Activated effector memory CD4-positive, alpha-beta T cell treated with Interleukin-2 at 50 U/mL for 16 hours (primary cell): ENCODE measurements around the gene CYP24A1.

Experiments used
- DNase-seq: peaks from one replicate; pipeline ENCODE4 v3.0.0-alpha.2; 2020

The CYP24A1 gene

DNA sequence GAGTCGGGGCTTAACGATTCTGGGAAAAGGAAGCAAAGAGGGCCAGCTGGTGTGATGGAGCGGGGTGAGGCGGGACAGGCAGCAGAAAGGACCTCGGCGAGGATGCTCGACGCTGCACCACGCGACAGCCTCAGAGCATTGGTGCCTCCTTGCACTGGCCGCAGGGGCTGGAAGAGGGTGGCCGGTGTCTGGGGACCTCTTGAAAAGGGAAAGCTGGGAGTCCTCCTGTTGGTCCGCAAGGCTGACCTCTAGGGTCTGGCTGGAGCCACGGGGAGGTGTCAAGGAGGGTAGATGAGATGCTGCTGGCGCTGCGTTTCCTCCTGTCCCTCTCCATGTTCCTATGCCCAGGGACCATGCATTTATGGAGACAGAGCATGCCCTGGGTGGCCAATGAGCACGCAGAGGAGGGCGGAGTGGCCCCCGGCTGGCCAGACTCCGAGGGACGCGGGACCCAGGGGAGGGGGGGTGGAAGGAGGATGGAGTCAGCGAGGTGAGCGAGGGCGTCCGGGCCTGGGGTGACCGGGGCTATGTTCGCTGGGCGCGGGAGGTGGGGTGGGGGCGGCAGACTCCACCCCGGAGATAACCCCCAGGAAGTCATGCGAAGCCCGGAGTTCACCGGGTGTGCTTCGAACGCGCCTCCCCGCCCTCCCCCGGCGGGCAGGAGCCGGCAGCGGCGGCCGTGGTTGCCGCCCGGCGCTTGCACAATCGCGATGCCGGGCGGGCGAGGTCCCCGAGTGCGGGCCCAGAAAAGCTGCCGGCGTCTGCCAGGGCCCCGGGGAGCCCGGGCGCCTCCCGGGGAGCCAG, at the start of gene CYP24A1:
Gene CYP24A1, minus strand, starts transcription at position 334 of the 804 bp plus-strand sequence. CDS start 407 bp downstream, outside the sequence.
- no peak for DNase-seq

DNA sequence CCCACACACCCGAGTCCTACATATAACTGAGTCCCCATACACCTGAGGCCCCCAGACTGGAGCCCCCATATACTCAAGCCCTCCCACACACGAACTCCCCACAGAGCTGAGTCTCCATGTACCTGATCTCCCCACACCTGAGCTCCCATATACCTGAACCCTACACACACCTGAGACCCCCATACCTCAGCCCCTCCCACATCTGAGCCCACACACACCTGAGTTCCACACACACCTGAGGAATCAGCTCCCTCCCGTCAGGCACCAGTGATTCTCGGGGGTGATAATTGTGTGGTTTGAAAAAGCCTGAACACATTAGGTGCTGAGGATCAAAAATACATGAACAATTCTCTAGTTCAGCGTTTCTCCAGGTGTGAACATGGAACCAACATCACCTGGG, 49.5 kb upstream of the CYP24A1 start:
- no peak for DNase-seq

DNA sequence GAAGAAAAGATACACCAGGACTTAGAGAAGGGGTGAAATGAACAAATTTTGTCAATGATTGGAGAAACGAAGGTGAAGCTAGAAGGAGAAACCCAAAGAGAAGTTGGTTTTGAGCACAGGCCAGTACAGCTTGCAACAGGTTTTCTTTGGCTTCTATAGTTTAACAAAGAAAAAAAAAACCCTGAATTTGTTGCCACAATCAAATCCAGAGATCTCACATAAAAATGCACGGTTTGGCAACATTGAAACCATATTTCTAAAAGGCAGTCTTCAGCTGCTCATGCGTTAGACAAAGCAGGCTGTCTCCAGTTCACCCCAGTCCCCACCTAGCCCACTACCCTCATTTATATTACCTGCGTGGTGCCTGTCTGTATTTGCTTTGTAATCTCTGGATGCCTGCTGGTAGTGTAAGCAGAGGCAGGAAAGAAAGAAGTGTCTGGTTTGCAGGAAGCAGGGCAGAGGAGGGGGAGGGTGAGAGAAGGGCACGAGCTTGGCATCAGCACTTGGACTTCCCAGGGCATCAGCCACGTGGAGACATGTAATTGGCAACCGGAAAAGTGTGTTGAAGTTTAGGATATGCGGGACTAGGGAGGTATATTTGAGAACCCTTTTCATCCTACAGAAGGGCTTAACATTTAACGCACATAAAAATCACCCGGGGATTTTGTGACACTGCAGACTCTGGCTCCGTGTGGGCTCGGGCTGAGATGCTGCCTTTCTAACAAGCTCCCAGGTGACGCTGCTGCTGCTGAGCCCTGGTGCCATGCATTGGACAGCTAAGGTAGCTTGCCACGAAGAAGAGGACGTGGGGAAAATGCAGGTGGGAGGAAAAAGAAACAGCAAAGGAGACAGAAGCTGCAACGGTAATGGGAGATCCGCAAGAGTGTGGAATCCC, 48.5 kb upstream of the CYP24A1 start:
- no peak for DNase-seq

DNA sequence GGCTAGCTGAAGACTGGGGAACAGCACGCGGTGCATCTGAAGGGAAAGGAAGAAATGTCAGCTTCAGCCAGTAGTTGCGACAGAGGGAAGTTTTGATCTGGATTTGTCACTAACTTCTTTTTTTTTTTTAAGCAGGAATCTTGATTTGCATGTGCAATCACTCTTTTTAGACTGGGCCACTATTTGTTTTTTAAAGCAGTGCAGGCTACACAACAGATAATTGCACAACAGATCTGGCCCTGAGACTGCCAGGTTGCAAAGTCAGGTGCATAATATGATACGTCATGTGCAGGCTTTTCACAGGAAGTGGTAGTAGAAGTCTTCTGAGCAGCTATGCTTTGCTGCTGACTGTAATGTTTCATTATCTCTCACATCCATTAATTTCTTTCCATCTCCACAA, 47.6 kb upstream of the CYP24A1 start:
- DNase-seq: no peak

DNA sequence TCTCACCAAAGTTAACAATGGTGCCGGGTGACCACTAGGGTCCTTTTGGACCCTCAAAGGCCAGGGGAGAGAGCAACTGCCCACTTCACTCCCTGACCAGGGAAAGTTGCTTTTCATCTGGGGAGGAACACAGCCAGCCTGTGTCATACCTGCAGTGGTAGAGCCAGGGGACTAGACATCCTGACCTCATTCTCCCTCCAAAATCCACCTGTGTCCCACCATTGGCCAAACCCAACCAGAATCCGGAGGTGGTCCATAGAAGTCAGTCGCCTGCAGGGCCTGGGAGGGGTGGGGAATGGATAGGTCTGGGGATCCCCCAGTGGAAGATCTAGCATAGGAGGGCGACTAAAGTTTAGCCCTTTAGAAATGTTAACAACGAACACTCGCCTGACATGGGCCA, 46.9 kb upstream of the CYP24A1 start:
- DNase-seq: no peak

DNA sequence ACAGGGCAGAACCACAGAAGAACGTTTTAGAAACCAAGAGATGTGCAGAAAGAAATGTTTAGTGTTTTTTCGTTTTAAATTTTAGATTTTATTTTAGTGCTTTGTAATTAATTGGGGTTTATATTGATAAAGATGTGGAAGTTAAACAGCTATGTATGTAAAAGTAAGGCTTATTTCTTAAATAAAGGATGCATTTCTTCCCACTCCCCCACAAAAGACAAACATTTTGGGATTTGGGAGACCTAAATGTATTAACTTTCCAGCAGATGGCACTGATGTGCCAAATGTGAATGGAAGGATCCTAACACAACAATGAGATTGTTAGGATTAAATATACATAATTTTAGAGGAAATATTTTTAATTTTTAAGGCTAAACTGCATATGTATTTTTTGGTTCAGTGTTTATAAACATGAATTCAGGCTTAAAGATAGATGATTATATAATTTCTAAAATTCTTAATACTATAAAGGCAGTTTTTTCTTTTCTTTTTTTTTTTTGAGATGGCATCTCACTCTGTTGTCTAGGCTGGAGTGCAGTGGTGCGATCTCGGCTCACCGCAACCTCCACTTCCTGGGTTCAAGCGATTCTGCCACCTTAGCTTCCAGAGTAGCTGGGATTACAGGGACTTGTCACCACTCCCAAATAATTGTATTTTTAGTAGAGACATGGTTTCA, 46.1 kb upstream of the CYP24A1 start:
- no peak for DNase-seq

DNA sequence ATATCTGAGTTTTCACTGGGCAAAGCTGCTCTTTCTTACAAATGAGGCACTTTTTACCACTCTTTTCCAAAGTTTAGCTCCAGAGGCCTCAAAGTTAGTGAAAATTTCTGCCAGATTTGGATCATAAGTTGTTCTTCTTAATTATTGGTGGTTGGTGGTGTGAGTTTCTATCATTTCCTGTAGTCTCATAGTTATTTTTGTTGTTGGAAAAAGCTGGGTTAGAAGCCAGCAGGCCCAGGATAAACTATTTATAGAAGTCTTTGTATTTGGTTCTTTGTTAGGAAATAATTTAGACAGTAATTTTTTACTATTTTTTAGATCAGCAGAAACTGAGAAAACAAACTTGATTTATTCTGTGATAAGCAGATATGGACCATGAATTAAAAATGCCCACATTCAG, 44.7 kb upstream of the CYP24A1 start:
- DNase-seq: no peak

DNA sequence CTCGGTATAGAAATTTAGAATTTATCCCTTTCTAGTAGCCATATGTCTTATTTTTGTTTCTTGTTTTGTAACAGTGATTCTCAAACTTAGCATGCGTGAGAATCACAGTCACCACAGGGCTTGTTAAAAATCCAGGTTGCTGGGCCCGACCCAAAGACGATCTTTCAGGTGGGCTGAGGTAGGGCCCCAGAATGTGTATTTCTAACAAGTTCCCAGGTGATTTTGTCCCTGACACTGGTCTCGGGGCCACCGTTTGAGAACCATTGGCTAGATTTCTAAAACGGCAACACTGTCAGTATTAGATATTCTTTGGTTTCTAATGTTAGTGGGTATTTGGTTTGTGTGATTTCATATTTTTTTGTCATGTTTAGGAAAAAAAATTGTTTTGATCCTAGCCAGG, 44.0 kb upstream of the CYP24A1 start:
- DNase-seq: no peak

DNA sequence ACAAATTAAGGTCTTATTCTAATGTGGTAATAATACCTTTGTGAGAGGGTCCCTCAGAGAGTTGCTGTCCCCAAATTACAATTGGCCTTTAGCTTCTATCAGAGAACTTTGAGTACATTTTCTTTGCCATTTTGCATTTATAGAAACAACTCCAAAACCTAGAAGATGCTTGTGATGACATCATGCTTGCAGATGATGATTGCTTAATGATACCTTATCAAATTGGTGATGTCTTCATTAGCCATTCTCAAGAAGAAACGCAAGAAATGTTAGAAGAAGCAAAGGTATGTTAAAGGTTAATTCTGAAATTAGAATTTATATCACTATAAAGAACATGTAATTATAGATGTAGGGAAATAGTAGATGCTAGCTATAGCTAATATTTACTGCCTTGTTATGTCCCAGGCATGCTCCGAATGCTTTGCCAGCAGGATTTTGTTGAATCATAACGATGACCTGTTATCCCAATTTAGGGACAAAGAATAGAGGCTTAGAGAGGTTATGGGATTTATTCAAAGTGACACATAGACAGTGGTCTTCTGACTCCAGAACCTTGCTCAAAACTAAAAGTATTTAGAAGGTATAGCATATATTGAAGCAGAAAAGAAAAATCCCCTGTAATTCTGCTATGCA, 41.5 kb upstream of the CYP24A1 start:
- DNase-seq: no peak

DNA sequence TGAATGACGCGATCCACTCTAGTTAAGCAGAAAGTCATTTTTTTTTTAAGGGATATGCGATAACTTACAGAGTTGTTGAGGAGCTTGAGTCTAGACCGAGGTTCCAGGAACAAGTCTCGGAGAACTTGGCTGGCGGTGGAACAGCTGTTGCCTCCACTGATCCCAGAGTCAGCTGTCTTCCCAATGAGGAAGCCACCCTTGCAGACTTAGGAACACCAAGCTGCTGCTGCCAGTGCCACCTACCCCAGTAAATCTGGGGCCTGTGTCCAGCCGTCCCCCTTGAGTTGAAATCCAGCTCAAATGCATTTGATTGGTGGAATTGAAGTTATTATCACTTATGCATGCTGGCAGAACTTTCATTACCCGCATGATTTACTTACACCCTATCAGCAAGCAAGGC, 40.8 kb upstream of the CYP24A1 start:
- no peak for DNase-seq

DNA sequence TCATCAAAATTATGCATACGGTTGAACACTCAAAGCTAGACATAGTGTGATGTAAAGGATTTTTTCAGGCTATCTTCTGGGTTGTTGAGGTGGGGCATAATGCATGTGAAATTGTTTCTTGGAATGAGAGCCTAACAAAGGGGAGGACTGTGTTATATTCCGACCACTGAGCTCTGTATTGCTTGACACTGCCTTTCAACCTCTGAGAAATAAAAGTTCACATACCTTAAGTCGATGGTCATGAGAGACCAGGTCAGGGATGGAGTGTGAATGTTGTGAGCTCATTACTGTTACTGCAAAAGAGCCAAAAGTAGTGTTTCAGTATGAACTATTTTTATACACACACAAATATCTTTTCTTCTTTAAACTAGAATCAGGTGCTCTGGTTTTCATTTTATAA, 39.1 kb upstream of the CYP24A1 start:
- no peak for DNase-seq

DNA sequence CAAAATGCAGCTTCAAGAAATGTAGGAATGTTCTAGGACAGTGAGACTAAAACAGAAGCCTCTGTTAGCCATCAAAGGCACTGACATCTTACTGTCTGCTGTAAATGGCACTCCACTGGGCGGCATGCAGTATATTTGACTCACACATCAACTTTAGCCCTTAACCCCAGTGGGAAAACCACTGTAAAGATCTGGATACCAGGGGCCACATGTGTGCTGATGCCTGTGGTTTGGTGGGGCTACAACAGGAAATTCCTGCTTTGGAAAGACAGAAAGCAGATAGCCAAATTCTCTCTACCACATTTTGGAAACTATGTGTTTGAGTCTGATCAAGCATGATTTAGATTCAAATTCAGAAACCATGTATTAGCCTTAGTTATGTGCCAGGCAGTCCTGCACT, 38.4 kb upstream of the CYP24A1 start:
- DNase-seq: no peak

DNA sequence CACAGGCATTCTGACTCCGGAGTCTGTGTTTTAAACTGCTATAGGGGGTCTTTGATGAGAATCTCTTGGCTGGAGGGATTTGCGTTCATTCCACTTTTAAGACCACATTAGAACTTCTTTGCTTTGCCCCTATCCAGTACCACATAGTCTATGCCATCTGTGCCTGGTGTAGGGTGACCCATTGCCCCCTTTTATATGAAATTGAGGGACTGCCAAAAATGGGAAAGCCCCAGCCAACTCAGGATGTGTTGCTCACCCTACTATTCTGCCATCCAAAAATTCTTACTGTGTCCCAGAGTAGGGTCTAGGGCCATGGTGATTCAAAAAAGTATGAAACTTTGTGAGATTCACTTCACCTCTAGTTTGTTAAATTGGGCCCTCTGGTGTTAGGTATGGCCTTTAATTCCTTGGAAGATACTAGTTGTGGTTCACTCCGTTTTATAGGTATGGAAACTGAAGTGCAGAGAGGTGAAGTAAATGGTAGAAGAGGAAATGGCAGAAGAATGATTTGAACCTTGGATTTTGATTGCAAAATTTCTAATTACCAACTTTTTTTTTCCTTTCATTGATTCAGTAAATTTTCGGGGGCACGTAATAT, 35.5 kb upstream of the CYP24A1 start:
- no peak for DNase-seq

DNA sequence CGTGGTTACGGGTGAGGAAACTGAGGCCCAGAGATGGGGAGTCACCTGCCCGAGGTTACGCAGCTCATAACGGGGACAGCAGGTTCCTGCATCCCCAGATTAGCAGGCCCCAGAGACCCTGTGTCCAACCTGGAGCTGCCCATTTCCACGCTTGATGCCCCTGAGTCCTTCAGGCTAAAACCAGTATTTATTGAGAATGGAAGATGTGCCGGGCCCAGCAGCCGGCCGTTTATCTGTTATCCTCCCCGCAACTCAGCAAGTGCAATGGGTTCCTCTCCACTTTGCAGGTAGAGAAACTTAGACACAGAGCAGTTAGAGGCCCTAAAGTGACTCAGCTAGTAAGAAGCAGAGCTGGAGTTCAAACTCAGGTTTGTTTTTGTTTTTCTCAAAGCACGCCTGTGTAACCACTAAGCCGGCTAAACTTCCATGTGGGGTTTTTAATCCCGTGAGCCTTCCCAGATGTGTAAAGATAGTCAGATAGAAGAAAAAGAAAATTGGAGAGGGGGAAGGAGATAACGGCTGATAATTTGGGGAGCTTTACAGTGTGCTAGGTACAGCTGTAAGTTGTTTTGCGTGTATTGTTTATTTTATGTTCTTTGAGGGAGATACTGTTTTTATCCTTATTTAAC, 34.9 kb upstream of the CYP24A1 start:
- DNase-seq: peak; percentile 5

DNA sequence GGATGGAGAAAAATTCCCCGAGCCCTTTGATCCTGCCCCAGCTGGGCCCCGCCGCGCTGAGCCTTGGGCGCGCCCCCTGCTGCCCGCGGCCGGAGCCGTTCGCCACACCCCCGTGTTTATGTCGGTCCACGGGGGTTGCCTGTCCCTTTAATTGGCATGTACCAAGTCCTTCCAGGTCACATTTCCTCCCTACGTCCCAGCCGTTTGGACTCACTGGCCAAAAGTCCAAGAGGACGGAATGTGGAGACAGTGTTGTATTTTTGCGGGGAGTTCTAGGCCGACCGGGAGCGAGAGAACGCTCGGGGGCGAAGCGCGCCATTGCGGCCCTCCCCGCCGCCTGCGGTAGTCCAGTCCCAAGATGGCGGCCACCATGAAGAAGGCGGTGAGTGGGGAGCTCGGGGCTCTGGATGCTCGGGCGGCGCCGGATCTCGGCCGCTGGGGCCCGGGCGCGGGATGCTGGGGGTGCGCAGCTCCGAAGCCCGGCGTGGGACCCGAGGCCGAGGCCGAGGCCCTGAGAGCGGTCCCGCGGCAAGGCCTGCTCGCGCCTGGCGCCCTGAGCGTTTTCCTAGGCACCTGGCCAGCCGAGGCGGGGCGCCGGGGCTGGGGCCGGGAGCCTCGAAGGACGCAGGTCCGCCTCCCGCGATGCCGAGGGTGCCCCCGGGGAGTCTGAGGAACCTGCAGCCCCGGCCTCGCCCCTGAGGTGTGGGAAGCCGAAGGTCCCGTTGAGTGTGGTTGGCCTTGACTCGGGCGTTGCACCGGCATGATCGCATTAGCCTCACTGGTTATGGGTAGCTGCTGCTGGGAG, 34.2 kb upstream of the CYP24A1 start, which contains the start of gene PFDN4:
Gene PFDN4, plus strand, starts transcription at position 345 of the 805 bp plus-strand sequence. Its CDS starts 14 bp downstream, at position 359.
- DNase-seq: peak; percentile 71

DNA sequence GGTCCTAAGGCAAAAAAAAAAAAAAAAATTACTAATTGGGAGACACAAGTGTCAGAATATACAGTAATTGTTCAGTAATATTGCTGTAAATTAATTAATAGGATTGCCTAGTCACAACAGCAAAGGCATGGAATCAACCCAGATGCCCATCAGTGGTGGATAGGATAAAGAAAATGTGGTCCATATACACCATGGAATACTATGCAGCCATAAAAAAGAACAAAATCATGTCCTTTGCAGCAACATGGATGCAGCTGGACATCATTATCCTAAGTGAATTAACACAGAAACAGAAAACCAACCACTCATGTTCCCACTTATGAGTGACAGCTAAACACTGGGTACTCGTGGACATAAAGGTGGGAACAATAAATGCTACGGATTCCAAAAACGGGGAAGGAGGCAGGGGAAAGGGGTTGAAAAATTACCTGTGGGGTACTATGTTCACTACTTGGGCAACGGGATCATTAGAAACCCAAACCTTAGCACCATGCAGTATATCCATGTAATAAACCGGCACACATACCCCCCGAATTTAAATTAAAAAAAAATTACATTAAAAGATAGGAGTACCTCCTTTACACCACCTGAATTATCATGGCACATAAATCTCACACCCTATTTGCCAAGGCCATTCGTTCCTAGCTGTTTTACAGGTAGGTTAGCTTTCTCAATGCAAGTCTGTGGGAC, 33.4 kb upstream of the CYP24A1 start:
- no peak for DNase-seq

DNA sequence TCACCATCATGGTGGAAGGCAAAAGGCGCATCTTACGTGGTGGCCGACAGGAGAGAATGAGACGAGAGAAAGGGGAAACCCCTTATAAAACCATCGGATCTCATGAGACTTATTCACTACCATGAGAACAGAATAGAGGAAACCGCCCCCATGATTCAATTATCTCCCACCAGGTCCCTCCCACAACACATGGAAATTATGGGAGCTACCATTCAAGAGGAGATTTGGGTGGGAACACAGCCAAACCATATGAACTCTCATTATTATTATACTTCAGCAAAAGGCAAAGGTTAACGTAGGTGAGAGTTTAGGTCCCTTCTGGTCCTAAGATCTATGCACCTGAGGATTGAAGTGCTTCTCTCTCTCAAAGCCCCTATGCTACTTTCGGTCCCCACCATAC, 31.7 kb upstream of the CYP24A1 start:
- no peak for DNase-seq

DNA sequence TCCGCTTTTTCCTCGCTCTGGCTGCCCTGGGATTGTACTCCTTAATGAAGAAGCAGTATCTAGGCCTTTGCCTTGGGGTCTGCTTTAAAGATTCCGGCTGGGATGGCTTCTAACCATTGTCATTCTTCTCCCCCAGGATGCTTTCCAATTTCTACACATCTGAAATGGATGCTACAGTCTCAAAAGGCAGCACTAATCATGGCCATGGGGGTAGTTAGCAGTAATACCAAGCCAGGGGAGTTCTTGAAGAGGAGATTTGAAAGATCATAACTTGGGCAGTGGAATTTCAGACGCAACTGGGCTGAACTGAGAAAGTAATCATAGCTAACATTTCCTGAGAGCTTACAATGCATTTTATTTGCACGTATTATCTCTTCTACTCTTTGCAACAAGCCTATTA, 30.7 kb upstream of the CYP24A1 start:
- no peak for DNase-seq

DNA sequence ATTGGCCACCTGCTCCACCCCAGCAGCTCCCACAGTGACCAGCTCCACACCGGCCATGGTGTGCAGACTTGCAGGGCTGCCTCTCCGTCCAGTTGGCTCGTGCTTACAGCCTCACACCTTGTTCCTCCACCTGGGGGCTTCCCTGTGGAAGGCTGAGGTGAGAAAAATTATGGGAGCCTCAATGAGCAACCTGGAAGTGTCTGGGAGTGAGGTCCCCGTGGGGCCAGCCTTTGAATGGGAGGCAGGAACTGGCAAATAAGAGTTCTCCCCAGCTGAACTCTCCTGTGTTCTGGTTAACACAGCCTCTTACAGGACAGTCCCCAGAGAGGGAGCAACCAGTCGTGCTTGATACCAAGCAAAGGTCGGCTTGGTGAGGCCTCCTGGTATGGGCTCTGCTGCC, 30.3 kb upstream of the CYP24A1 start:
- DNase-seq: no peak

DNA sequence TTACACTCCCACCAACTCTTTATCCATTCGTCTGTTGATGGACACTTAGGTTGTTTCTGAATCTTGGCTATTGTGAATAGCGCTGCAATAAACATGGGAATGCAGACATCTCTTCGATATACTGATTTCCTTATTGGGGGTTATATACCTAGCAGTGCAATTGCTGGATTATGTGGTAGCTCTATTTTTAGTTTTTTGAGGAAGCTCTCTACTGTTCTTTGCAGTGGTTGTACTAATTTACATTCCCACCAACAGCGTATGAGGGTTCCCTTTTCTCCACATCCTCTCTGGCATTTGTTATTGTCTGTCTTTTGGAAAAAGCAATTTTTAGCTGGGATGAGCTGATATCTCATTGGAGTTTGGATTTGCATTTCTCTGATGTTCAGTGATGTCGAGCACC, 29.5 kb upstream of the CYP24A1 start:
- DNase-seq: no peak
